ENCODE data around the gene SMIM10L1.

The SMIM10L1 gene

GRCh38 chr12:11174022-11174421 lies 3.0 kb downstream of the SMIM10L1 start:
- no peak overlapping the region for H3K4me3 ChIP-seq (ENCODE audit: control insufficient read depth, low read depth, low read length)
- TF ChIP-seq, protein P1, sequence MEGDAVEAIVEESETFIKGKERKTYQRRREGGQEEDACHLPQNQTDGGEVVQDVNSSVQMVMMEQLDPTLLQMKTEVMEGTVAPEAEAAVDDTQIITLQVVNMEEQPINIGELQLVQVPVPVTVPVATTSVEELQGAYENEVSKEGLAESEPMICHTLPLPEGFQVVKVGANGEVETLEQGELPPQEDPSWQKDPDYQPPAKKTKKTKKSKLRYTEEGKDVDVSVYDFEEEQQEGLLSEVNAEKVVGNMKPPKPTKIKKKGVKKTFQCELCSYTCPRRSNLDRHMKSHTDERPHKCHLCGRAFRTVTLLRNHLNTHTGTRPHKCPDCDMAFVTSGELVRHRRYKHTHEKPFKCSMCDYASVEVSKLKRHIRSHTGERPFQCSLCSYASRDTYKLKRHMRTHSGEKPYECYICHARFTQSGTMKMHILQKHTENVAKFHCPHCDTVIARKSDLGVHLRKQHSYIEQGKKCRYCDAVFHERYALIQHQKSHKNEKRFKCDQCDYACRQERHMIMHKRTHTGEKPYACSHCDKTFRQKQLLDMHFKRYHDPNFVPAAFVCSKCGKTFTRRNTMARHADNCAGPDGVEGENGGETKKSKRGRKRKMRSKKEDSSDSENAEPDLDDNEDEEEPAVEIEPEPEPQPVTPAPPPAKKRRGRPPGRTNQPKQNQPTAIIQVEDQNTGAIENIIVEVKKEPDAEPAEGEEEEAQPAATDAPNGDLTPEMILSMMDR (IDR thresholded peaks at IDR 0.05; ENCODE audit: control insufficient read depth, insufficient read depth, low read depth, low read length, missing control alignments) = no peak
- no peak for DNase-seq (ENCODE audit: low read depth)

GRCh38 chr12:11178250-11178649 lies 7.3 kb downstream of the SMIM10L1 start:
- no peak for DNase-seq (ENCODE audit: low read depth)
- TF ChIP-seq, protein P1 (IDR thresholded peaks at IDR 0.05; ENCODE audit: control insufficient read depth, insufficient read depth, low read depth, low read length, missing control alignments) = no peak
- H3K4me3 ChIP-seq (ENCODE audit: control insufficient read depth, low read depth, low read length) = no peak overlapping the region

DNA sequence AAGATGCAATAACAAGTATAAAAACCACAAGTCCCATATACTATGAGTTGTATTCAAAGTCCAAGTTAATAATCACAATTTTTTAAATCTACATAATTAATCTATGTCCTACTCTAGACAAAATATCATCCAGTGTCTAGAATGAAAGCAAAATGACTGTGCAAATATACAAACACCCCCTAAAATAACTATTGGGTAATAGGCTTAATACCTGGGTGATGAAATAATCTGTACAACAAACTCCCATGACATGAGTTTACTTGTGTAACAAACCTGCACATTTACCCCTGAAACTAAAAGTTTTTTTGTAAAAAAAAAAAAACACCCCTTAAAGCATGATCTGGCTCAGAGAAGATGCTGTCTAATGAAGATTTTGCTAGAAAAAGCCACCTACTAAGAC lies 11.5 kb downstream of the SMIM10L1 start:
- DNase-seq (ENCODE audit: low read depth) = no peak
- TF ChIP-seq, protein P1 (IDR thresholded peaks at IDR 0.05; ENCODE audit: control insufficient read depth, insufficient read depth, low read depth, low read length, missing control alignments) = no peak
- H3K4me3 ChIP-seq (ENCODE audit: control insufficient read depth, low read depth, low read length) = no peak overlapping the region

DNA sequence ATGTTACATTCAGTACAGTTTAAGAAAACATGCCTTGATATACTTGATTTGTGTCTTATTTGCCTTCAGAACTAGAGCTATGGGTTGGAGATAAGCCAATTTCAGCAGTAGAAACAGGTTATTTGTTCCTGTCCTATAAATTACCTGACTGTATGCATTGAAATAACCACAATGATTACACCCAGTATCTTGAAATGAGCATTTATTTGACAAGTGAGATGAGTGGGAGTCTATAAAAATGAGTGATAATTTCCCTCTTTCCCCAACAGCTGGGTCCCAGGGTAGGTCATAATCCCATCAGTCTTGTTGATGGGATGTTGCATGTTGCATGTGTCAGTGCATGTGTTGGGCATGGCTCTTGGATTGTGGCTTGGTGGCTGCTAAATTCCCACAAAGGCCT lies 12.0 kb downstream of the SMIM10L1 start:
- no peak for DNase-seq (ENCODE audit: low read depth)
- TF ChIP-seq, protein P1 (IDR thresholded peaks at IDR 0.05; ENCODE audit: control insufficient read depth, insufficient read depth, low read depth, low read length, missing control alignments) = no peak
- H3K4me3 ChIP-seq (ENCODE audit: control insufficient read depth, low read depth, low read length) = no peak overlapping the region

- H3K4me3 ChIP-seq (ENCODE audit: control insufficient read depth, low read depth, low read length) = no peak within 1 kb of the TSS
- no peak for DNase-seq (ENCODE audit: low read depth)
- TF ChIP-seq, protein P1 (IDR thresholded peaks at IDR 0.05; ENCODE audit: control insufficient read depth, insufficient read depth, low read depth, low read length, missing control alignments) = no peak
Measured at GRCh38 chr12:11186837-11187236, 15.8 kb downstream of the SMIM10L1 start, which contains the start of gene TAS2R42. TSS of gene TAS2R42 (minus strand) at chr12:11186937. CDS start at chr12:11186937, 0 bp downstream.

- DNase-seq (ENCODE audit: low read depth) = no peak
- TF ChIP-seq, protein P1 (IDR thresholded peaks at IDR 0.05; ENCODE audit: control insufficient read depth, insufficient read depth, low read depth, low read length, missing control alignments) = no peak
- no peak overlapping the region for H3K4me3 ChIP-seq (ENCODE audit: control insufficient read depth, low read depth, low read length)
Measured at GRCh38 chr12:11202811-11203210, 31.8 kb downstream of the SMIM10L1 start.

DNA sequence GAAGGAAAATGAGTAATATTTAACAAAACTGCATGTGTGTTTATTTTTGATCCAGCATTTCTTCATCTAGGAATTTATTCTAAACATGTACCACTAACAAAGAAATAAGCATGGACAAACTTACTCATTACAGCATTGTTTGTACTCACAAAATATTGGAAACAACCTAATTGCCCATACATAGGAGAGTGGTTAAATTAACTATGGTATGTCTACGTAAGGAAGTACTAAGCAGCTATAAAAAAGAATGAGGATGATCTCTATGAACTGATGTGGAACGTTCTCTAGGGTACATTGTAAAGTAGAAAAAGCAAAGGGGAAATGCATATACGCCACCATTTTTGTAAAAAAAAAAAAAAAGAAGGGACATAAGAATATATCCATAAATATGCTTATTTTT lies 33.2 kb downstream of the SMIM10L1 start:
- TF ChIP-seq, protein P1 (IDR thresholded peaks at IDR 0.05; ENCODE audit: control insufficient read depth, insufficient read depth, low read depth, low read length, missing control alignments) = no peak
- H3K4me3 ChIP-seq (ENCODE audit: control insufficient read depth, low read depth, low read length) = no peak overlapping the region
- DNase-seq (ENCODE audit: low read depth) = no peak
